ENCODE measurements around the gene ZNF219.

The ZNF219 gene

DNA sequence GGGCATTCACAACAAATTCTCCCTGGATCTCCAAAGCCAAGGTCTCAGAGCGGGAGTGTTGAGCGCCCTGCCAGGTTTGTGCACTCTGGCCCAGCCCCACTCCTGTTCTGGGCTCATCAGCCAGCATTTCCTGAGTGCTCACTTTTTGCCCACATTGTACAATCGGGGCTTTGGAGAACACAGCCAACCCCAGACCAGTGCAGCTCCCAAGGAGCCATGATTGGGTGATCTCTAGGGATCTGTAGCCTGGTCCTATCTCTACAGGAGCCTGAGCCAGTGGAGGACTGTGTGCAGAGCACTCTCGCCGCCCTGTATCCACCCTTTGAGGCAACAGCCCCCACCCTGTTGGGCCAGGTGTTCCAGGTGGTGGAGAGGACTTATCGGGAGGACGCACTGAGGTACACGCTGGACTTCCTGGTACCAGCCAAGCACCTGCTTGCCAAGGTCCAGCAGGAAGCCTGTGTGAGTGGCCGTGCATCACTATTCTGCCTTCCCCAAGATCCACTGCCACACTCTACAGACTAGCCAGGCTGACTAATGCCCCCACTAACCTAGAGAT is 25.6 kb downstream of the ZNF219 start:
- no peak for TF ChIP-seq ZNF274 (IDR thresholded peaks at IDR 0.05; ENCODE audit: low read depth, low read length)
- no peak overlapping the region for H3K4me3 ChIP-seq (ENCODE audit: low read length)

DNA sequence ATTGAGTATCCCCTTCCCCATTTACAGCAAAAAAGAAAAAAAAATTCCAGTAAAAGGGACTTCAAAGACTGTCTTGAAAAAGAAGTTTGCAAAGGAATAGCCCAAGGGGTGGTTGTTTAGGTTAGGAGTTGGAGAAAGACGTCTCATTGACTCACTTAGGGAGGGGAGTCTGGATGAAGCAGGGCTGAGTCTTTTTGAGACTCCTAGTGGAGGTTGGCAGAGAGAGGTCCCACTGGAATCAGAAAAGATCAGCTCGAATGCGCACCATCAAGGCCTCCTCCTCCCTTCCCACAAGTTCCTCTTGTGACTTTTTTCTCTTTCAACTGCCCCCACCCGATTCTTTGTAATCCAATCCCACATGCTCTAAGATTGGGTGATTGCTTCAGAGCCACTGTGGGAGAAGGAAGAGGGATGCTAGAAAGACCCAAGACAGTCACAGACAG is 26.4 kb downstream of the ZNF219 start:
- no peak for TF ChIP-seq ZNF274 (IDR thresholded peaks at IDR 0.05; ENCODE audit: low read depth, low read length)
- peak overlapping the region; percentile 51; the same call in 1 of the 2 replicates for H3K4me3 ChIP-seq (ENCODE audit: low read length)

DNA sequence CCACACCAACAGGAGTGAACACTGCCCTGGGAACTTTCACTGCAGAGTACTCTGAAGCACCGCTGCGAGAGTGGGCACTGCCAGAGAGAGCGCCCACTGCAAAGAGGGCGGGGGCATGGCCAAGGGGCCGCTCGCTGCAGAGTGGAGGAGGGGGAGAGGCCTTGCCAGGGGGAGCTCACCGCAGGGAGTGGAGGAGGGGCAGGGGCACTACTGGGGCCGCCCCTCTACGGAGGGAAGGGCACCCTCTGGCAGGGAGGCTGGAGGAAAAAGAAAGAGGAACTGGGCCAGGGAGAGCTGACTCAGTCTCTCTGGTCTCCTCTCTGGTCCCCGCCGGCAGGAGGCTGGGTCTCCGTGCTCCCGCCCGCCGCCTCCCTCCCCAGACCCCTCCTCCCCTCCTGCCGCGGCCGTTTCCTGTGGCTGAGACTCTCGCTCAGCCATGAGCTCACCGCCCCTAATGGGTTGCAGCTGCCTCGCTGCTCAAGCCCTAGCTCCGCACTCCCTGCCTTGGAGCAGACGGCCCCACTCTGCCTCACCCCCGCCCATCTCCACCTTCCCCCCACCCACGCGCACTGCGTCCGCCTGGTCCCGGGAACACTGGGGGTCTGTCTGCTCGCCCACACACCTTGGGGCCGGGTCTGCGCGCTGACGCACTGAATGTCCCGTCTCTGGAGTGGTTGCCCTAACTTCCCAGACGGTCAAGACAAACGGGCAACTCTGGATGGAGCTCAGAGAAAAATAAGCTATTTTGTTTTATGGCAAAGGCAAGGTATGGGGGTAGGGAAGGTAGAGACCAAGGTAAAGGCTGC is 27.0 kb downstream of the ZNF219 start:
- no peak for TF ChIP-seq ZNF274 (IDR thresholded peaks at IDR 0.05; ENCODE audit: low read depth, low read length)

DNA sequence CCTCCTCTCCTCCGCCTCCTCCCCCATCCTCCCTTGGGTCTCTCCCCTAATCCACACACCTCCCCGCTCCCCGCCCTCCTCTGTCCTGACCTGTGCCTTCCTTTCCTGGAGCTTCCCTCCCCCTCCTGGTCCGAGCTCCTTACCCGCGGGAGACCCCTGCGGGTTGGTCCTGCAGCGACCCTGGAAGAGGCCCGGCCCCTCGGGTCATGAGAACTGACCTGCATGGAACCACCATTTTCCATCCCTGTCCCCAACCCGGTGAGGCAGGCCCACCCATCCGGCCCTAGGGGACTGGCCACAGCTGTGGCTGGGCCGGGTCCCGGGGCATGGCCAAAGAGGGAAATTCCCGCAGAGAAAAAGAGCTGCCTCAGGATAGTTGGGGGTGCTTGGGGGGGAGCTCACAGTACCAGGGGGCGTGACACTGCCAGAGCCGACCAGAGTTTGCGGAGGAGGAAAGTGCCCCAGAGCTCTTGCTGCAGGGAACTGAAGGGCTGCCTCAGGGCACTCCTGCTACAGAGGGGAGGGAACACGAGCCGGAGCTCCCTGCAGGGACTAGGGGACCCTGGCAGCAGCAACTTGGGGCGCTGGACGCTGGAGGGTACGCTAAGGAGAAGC is 27.7 kb downstream of the ZNF219 start:
- no peak for TF ChIP-seq ZNF274 (IDR thresholded peaks at IDR 0.05; ENCODE audit: low read depth, low read length)
- H3K4me3 ChIP-seq (ENCODE audit: low read length) = peak overlapping the region; percentile 56; the same call in 1 of the 2 replicates

More for the DNA sequence above, 27.0 kb downstream of the ZNF219 start:
- H3K4me3 ChIP-seq (ENCODE audit: low read length) = peak overlapping the region; percentile 56; the same call in 1 of the 2 replicates

DNA sequence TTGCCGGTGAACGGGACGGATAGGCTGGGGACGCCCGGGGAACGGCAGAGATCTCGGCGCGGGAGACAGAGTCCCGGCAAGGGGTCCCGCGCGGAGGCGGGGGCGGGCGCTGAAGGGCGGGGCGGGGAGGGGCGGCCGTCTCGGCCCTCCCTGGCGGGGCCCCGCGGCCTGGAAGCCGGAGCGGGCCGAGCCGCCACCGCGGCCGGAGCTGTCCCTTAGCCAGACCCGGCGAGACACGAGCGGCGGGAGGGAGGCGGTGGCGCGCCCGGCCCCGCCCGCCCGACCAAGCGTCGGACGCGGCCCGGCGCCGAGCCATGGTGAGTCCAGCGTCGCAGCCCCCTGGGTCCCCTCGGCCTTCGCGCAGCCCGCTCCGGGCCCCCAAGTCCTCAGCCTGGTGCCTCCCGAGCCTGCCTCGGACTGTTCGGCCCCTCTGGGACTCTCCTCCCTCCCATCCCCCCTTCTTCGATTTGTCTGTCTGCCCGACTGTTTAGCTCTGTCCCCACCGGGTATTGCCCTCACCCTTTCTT is 28.3 kb downstream of the ZNF219 start, which contains the start of gene ARHGEF40:
ARHGEF40 (plus strand) TSS at position 222 of the 527 bp plus-strand sequence; CDS start at position 315, 93 bp downstream.
- no peak for TF ChIP-seq ZNF274 (IDR thresholded peaks at IDR 0.05; ENCODE audit: low read depth, low read length)
- peak within 1 kb of the TSS; percentile 56; the same call in 1 of the 2 replicates for H3K4me3 ChIP-seq (ENCODE audit: low read length)

DNA sequence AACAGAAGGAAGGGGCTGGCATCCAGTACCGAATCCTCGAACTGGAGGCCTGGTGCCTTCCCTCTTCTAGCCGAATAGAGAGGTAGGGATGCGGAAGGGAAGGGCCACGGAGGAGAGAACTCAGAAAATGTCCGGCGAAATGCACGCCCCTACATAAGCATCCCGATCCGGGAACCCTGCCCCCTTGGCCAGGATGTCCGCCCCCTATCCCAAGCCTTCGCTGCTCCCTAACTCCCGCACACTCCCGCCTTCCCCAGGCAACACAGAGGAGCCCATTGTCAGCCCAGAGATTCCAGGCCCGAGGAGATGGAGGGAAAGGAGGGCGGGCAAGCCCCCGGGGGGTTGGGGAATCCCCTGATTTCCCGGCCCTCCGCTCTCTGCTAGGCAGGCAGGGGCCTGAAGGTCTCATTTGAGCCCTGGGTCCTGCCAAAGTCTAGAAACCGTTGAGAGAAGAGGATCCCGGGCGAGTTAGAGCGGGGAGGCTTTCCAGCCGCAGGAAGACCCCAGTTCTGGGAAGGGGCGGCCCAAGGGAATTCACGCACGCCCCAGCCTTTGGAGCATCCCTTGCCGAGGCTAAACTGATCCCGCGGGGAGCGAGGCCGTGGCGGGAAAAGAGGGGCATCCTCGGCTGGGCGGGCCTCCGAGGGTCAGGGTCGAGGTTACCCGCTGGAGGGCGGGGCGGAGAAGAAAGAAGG is 28.9 kb downstream of the ZNF219 start:
- peak overlapping the region; percentile 20; the same call in 1 of the 2 replicates for H3K4me3 ChIP-seq (ENCODE audit: low read length)

DNA sequence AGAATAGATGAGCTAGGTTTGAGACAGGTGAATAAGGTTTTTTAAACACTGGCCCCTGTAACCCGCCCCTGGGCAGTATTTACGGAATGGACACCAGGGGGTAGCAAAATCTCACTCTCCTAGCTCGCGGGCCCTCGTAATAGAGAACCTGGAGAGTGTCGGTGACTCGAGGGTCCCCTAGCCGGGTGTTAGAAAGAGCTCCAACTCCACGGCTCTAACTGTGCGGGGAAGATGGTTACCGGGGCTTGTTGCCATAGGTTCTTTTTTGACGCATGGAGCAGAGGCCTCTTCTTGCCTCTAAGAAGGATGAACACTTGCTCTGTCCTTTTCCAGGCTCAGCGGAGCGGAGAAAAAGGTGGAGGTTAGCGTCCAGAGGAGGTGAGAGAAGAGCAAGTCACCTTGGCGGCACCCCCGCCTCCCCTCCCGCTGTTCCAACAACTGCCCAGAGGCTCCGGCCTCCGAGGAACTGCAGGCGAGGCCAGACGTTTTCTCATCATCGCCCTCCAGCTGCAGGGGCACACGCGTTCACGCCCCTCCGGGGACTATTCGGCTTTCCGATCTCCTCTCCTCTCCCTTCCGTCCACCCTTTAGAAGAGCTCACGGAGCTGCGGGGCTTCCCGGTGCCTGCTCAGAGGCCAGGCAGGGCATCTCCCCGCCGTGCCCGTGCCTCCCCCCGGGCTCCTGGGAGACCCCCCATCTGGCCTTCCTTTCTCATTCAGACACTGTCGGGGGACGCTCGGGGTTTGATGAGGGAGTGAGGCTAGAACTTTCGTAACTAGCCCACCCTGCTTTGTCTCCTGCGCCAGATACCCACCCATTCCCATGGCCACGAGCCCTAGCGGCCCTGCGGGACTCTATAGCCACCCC is 29.7 kb downstream of the ZNF219 start:
- no peak overlapping the region for H3K4me3 ChIP-seq (ENCODE audit: low read length)
- no peak for TF ChIP-seq ZNF274 (IDR thresholded peaks at IDR 0.05; ENCODE audit: low read depth, low read length)

More for the DNA sequence above, 28.9 kb downstream of the ZNF219 start:
- TF ChIP-seq ZNF274 (IDR thresholded peaks at IDR 0.05; ENCODE audit: low read depth, low read length) = no peak

DNA sequence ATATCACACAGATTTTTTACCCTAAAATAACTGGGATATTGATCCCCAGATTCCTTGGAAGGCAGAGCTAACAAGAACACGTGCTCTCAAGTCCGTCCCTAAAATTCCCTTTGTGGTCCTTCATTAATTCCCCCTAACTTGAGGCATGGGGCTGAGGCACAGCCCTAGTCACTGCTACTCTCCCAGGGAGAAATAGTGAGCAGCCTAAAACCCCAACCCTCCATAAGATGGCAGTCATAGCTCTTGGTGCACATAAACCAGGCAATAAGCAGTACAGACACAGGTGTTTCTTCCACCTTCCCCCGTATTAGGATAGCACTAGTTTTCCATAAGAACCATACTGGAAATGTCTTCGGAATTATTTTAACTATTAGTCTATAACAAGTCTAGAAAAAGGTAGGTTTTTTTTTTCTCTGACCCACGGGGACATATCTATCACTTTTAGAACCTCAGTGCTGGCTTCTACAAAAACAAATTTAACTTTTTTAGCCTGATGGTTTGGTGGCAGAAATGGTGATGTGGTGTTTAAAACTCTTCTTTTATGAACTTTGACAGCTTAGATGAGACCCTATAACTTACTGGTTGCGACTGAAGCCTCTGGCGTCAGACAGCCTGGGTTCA is 31.5 kb downstream of the ZNF219 start:
- TF ChIP-seq ZNF274 (IDR thresholded peaks at IDR 0.05; ENCODE audit: low read depth, low read length) = no peak
- H3K4me3 ChIP-seq (ENCODE audit: low read length) = no peak overlapping the region

DNA sequence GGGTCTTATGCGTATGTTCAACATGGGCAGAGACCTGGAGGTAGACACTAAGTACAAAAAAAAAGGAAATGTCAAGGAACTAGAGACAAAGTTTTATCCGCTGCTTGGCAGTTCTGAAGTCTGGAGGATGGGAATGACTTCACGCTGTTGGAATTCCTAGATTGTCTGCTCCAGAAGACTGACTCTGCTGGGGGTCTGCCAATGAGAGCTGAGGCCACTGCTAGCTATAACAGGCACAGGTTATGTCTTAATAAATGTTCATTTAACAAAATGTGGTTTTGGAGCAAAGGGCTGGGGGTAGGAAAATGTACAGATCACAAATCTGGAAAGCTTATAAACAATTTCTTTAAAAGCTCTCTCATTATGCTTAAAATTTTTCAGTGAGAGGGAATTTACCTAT is 35.0 kb downstream of the ZNF219 start:
- TF ChIP-seq ZNF274 (IDR thresholded peaks at IDR 0.05; ENCODE audit: low read depth, low read length) = no peak
- H3K4me3 ChIP-seq (ENCODE audit: low read length) = no peak overlapping the region

DNA sequence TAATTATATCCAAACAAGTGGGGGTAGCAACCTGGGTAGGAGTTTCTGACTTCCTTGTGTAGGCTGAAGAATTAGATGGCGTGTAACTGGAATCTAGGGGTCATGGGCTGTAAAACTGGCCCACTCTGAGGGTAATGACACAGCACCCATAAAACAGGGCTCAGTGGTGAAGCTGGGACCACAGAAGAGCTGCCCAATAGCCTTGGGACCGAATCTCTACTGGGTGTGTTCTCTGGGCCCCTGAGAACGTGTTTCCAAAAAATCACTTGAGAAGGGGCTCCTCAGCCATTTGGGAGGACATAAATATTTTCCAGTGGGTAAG is 37.1 kb downstream of the ZNF219 start:
- H3K4me3 ChIP-seq (ENCODE audit: low read length) = no peak overlapping the region
- no peak for TF ChIP-seq ZNF274 (IDR thresholded peaks at IDR 0.05; ENCODE audit: low read depth, low read length)

DNA sequence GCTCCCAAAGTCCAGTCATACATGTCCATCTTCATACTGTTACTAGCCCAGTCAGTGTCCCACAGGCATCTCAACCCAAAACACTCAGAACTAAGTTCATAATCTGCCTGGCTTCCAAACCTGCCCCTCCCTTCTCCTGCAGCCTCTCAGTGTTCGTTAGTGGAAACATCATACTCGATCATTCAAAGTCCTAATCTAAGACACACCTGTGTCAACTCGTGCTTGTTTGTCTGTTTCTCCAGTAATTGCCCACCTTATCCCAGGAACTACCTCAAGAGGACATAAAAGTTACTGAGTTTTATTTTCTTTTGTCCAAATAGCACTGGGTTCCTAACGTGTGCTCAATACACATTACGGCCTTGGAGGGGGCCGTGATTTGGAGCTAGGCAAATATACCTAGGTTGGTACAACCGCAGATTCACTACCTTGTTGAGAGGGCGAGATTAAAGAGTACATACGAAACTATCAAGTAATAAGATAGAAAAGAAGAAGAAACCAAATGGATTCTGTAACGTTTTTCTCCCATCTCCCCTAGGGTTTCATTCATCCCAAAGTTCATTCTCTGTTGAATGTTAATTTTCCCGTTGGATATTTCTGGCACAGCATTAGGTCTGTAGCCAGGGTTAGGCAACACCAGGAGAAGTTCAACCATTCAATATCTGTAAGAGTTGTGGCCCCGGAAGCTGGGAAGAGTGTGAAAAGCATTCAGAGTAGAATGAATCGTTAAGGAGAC is 37.7 kb downstream of the ZNF219 start:
- no peak overlapping the region for H3K4me3 ChIP-seq (ENCODE audit: low read length)
- no peak for TF ChIP-seq ZNF274 (IDR thresholded peaks at IDR 0.05; ENCODE audit: low read depth, low read length)

Data from GM08714 (cell line).